ENCODE measurements around the gene KCNQ1OT1.
A peak's percentile ranks its signal among the peaks of the same experiment; 100 is the strongest.

Gene KCNQ1OT1

DNA sequence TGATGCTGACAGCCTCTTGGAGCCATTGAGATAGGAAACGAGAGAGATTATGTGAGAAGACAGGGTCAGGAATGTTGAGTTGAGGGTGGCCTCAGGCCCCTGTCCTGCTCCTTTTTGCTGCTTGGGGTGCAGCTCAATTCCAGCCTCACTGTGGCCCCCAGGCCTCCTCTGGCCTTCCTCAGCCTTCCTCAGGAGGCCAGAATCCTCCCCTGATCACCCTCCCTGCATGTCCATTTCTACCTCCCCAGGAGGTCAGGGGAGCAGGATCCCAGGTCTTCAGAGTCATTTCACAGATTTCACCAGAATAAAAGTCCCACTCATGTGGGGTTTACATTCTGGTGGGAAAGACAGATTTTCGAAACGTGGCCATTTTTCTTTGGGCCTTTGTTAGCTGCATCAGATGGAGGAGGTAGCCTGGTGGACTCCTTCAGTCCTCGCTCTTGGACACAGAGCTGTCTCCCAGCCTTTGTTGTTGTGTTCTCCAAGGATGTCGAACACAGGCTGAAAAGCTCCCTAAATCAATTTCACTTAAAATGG, 2.2 kb upstream of the KCNQ1OT1 start:
- no peak for DNase-seq

DNA sequence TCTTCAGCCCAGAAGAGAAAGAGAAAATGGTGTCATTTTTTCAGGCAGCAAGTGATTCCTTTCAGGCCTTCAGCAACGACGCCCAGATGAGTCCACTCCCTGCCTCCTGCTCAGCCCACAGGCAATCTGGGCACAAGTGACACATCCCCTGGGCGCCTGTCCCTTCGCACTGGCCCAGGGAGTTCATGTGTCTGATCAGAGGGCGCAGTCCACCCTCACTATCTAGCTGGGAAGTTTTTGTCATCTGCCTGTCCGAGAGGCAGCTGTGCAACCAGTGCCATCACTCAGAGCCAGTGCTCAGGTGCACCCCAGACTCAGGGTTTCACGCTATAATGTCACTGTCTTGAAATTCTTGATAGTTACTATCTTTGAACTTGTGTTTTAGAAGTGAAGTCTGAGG, 1.4 kb upstream of the KCNQ1OT1 start:
- no peak for DNase-seq

DNA sequence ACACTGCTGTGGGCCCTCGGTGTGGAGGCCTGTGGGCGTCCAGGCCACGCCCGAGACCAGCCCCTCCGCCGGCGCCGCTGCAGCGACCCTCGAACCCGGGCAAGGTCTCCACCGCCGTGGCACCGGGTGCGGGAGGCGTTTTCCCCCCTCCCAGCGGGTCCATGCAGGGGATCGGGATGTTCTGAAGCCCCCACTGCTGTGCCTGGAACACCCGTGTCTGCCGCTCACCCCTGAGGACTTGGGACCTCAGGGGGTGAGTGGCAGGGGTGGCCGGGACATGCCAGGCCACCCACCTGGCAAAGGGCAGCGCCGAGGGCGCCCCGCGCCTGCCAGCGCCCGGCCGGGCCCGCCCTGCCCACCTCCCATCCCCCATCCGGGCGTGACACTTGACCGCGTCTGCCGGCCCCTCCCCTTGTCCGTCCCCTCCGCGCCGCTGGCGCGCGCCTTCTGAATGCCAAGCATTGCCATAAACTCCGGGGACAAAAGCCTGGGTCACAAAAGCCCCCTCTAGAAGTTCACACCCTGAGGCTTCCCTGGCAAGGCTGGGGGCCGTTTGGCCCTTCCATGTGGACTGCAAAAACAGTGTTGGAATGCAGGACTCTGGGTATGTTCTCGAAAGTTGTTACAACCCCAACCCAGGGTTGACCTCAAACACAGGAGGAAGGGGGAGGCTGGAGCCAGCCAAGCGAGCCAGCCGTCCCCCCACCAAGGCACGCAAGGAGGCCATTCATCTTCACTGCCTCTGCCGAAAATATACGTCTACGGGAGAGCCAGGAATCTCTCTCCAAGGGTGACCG, 819 bp upstream of the KCNQ1OT1 start:
- peak; percentile 38 for DNase-seq

GRCh38 chr11:2699185-2699530, 636 bp downstream of the KCNQ1OT1 start:
- DNase-seq: no peak

DNA sequence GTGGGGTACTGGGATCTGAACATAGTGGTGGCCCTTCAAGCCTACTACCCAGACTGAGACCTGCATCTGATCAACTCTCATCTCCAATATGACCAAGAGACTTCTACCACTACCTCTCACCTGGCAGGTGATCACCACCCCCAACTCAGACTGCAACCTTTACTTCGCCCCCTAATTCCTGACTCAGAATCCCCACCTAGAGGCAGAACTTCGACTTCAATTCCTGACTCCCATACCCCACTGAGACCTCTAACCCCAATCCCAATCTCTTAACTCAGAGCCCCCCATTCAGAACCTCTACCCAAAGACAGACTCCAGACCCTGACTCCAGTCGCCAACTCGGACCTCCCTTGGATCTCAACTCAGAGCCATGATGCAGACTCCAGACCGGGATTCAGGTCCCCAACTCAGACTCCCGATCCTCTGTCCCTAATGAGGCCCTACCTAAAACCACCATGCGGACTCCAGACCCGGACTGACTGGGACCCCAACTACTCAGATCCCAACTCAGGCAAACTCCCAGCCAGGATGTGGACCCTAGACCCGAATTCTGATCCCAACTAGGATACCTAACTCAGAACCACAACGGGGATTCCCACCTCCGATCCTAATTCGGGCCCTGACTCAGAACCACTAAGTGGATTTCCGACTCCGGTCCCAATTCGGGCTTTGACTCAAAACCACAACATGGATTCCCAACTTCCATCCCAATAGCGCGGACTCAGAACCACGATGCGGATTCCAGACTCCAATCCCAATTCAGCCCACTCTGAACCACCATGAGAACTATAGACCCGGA, 1.2 kb downstream of the KCNQ1OT1 start:
- DNase-seq: no peak

DNA sequence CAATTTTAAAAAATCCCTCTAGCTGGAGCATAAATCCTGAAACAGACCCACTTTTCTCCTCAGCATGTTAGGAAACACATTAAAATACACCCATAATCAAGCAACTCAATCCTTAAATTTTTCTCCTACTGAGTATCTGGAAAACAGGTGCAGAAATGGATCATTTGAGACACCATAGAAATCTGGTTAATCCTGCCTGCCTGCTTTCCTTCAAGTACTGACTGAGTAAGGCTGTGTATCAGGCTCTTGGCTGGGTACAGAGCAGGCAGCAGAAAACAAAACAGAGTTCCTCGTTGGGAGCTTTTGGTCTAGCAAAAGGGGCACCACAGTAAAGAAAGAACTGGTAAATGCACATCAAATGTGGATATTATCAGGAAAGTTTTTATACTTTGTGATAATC, 1.9 kb downstream of the KCNQ1OT1 start:
- DNase-seq: no peak

- no peak for DNase-seq
Measured at GRCh38 chr11:2696455-2696854, 3.3 kb downstream of the KCNQ1OT1 start.

DNA sequence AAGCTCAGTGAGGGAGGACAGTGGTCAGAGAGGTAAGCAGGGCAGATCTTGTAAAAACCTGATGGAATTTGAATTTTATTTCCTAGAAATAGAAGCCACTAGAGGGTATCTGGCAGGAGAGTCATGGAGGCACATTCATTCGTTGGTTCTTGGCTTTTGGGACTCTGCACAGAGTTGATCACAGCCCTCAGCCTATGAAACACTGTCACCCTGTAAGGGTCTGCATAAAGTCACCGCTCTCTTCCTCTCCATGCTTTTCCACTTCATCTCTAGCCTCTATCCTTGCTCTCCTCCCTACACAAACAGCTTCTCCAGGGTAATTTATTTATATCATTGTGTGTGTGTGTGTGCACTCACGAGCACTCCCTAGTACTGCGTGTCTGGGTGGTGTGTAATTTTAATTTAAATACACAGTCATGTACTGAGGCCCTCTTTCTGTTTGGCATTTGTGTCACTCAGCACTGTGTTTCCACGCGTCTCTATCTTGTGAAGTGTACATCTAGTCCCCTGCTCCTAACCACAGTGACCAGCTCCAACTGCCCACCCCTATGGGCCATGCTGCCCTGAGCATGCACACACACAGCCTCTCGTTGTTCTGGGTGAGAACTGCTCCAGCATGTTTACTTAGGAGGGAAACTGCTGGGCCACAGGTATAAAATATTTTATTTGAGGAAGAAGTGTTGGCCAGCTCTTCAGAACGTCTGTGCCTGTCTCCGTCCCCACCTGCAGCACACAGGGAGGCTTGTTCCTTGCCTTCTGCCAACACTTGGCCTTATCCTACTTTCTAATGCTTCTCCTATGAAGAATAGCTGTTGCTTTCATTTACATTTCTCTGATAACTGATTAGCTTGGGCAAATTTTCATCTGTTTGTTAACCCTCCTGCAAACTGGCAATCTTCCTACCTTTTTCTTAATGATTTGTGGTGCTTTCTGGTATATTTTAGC, 4.5 kb downstream of the KCNQ1OT1 start:
- no peak for DNase-seq

DNA sequence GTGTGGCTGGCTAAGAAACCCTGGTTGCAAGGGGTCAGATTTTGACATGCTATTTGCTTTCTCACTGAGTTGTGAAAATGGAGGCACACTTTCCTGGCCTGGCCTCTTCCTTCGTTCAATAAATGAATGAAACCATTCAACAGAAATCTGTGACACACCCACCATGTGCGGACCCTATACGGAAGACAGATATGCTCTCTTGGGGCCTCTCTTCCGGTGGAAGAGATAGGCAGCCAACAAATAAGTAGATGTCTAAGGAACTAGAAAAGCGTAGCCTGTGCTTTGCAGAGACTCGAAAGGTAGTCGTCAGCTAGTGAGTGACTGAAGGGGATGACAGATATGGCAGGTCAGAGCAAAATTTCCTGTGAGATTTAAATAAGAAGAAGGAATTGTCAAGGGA, 5.3 kb downstream of the KCNQ1OT1 start:
- DNase-seq: no peak

- DNase-seq: no peak
Measured at GRCh38 chr11:2693271-2694261, 6.2 kb downstream of the KCNQ1OT1 start.

- peak; percentile 25 for DNase-seq
Measured at GRCh38 chr11:2691991-2692875, 7.6 kb downstream of the KCNQ1OT1 start.

DNA sequence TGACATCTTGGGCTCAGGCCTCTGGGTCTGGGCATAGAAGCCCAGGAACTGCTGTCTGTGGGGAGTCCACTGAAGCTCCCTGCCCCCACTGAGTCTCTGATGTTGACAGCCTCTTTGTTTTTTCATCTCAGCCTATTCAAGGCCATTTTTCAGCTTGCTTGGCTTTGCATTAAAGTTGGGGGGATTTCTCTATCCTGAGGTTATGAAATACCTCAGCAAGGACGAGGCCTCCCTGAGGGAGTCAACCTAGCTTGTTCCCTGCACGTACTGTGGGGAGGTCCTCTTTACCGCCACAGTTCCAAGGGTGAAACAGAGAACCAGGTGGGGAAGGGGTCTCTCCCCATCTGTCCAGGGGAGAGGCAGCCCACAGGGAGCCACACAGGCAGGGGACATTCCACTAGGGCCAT, 8.4 kb downstream of the KCNQ1OT1 start:
- no peak for DNase-seq

- no peak for DNase-seq
Measured at GRCh38 chr11:2690596-2691354, 9.0 kb downstream of the KCNQ1OT1 start.

- DNase-seq: no peak
Measured at GRCh38 chr11:2689651-2690575, 9.9 kb downstream of the KCNQ1OT1 start.

DNA sequence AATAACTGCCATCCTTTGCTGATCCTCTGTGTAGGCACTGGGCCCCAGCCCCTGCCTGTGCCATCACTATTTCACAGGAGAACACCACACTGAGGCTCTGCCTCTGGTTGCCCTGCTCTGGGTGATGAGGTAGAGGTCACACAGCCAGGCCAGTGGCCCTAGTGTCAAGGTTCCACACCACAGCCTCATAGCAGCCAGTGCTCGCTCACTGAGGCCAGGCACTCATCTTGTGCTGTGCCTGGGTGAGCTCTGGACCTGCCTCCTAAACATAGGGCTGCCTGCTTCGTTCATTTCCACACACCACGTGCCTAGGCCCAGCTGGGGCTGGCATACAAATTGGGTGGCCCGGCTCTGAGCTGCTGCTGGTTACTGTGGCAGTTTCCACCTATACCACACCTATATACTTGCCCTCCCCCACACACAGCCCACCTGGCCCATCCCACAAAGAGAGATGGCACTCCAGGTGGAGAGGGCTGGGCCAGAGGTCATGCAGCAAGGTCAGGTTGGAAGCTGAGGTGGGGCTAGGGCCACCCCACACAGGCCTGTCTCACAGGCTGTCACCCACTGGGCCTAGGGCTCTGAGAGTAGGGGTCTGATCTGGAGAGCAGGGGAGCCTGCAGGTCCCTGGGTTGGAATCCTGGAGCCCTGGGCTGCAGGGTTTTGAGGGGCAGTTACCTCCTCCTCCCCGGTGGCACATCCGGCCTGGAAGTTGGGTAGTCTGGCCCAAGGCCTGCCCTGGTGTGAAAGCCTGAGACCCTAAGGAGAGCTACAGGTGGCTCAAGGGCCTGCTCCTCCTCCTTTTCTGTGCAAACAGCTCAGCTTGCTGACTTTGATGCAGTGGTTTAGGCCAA, 11.2 kb downstream of the KCNQ1OT1 start:
- no peak for DNase-seq

- DNase-seq: no peak
Measured at GRCh38 chr11:2687782-2688191, 12.0 kb downstream of the KCNQ1OT1 start.

GRCh38 chr11:2687223-2687530, 12.6 kb downstream of the KCNQ1OT1 start:
- DNase-seq: no peak

Data from OCI-M1 (cell line).